K562 (cell line): Measurements from ENCODE around the gene UNC5C. TPM values are rescaled to one million over a fixed set of nuclear protein-coding genes. Genes with fewer than 3 reads are reported as not detected.

Source experiments
- ATAC-seq: fragments of 200-7000 bp; cut with Tn5 transposase; 3 replicates; pipeline ENCODE4 v1.9.1; 2020; ENCODE audit warnings: moderate library complexity
- BruUV-seq: library from RNA; stranded (reverse); fragments of 400-500 nt; replicated peaks from 2 replicates; lab custom pipeline; 2021; lab: Mats Ljungman, UMichigan
- CTCF ChIA-PET: fragments of 300-600 bp; formaldehyde crosslinking; extraction: SDS; loops from one replicate; lab custom pipeline; 2021; ENCODE audit warnings: low intra/inter-chr PET ratio; lab: Yijun Ruan, JAX
- POLR2A ChIA-PET: fragments of 300-600, 350-650 bp; sonication (Branson Sonifier 250); formaldehyde crosslinking; extraction: SDS; loops from one replicate; lab custom pipeline; 2021; ENCODE audit warnings: antibody characterized with exemption, inconsistent platforms; lab: Yijun Ruan, JAX
- DNase-seq, 4 experiments: peaks; one replicate each; pipeline versions ENCODE4 v3.0.0 to v3.0.0-alpha.2; 2011 to 2018; ENCODE audit warnings: low spot score in 3 of 4, mixed read lengths in 3 of 4; ENCODE audit errors: extremely low read depth in 1 of 4
- FAIRE-seq: peaks from 2 replicates; lab custom pipeline; 2011; peaks lifted over from hg19 to GRCh38; lab: Jason Lieb, UNC
- H2AFZ ChIP-seq: 2 replicates; pipeline ENCODE4 v1.6.0; 2011; ENCODE audit warnings: low read depth, low read length, control low read depth, inconsistent platforms
- H3K27ac ChIP-seq: fragments of 200-600 bp; 3 replicates; pipeline ENCODE4 v1.8.0; 2011; ENCODE audit warnings: low read depth, mild to moderate bottlenecking, control low read depth, inconsistent platforms, low read length, moderate library complexity, mixed read lengths; ENCODE audit errors: extremely low read depth
- H3K27me3 ChIP-seq, 2 experiments: fragments of 300-600 bp in 1 of 2; 2 replicates in 1 of 2; 3 replicates in 1 of 2; pipeline versions ENCODE4 v1.6.0 to v1.8.0; 2011; ENCODE audit warnings: inconsistent platforms in 2 of 2, low read length in 2 of 2, mild to moderate bottlenecking in 1 of 2, mixed read lengths in 1 of 2, moderate library complexity in 1 of 2; ENCODE audit not compliant: control insufficient read depth in 2 of 2, insufficient read depth in 2 of 2
- H3K36me3 ChIP-seq: fragments of 300-600 bp; 3 replicates; pipeline ENCODE4 v1.8.0; 2011; ENCODE audit warnings: mild to moderate bottlenecking, low read length, inconsistent platforms; ENCODE audit not compliant: control insufficient read depth, insufficient read depth
- H3K4me1 ChIP-seq, 2 experiments: fragments of 200-600 bp in 1 of 2; replicated peaks in 1 of 2; 2 replicates in 1 of 2; 3 replicates in 1 of 2; pipeline versions ENCODE4 v1.5.1 to v1.8.0; 2011; ENCODE audit warnings: inconsistent platforms in 2 of 2, low read length in 2 of 2, mild to moderate bottlenecking in 1 of 2, mixed read lengths in 1 of 2, moderate library complexity in 1 of 2; ENCODE audit not compliant: control insufficient read depth in 2 of 2, insufficient read depth in 2 of 2
- H3K4me2 ChIP-seq: 2 replicates; pipeline ENCODE4 v1.6.1; 2011; ENCODE audit warnings: low read length, control low read depth, inconsistent platforms, mixed read lengths; ENCODE audit not compliant: insufficient read depth
- H3K4me3 ChIP-seq: fragments of 200-600 bp; sonication (generic), shearing (Covaris generic); 2 replicates; pipeline ENCODE4 v1.5.1; 2016; ENCODE audit warnings: control low read depth, inconsistent platforms
- H3K79me2 ChIP-seq: fragments of 200-600 bp; 3 replicates; pipeline ENCODE4 v1.8.0; 2011; ENCODE audit warnings: low read length, inconsistent platforms; ENCODE audit not compliant: control insufficient read depth, insufficient read depth
- H3K9ac ChIP-seq, 2 experiments: 2 replicates each; pipeline versions ENCODE4 v1.6.0 to v1.6.1; 2011; ENCODE audit warnings: low read depth in 2 of 2, low read length in 2 of 2, control low read depth in 1 of 2, inconsistent platforms in 1 of 2, mild to moderate bottlenecking in 1 of 2, mixed read lengths in 1 of 2; ENCODE audit not compliant: insufficient read depth in 1 of 2
- H3K9me1 ChIP-seq: one replicate; pipeline ENCODE4 v1.6.0; 2011; ENCODE audit warnings: inconsistent platforms, mild to moderate bottlenecking, low read length, moderate library complexity; ENCODE audit not compliant: control insufficient read depth, insufficient read depth
- H3K9me3 ChIP-seq: replicated peaks from 2 replicates; pipeline ENCODE4 v1.5.1; 2011; ENCODE audit warnings: low read depth, low read length, inconsistent platforms; ENCODE audit not compliant: control insufficient read depth, insufficient read depth
- H4K20me1 ChIP-seq: replicated peaks from 2 replicates; pipeline ENCODE4 v1.6.1; 2011; ENCODE audit warnings: low read length, inconsistent platforms, mixed read lengths; ENCODE audit not compliant: control insufficient read depth, insufficient read depth
- CHD7 ChIP-seq: fragments of 200-600 bp; sonication (generic); IDR thresholded peaks from one replicate; pipeline ENCODE4 v1.6.1; 2012; ENCODE audit warnings: mild to moderate bottlenecking, low read depth, low read length, inconsistent platforms
- ESRRB ChIP-seq: fragments of 250-450 bp; sonication (Bioruptor Pico); IDR thresholded peaks from 2 replicates; pipeline ENCODE4 v1.5.0; 2020; ENCODE audit warnings: mild to moderate bottlenecking, moderate library complexity, borderline replicate concordance
- TEAD4 ChIP-seq, 2 experiments: sonication (generic) in 1 of 2; formaldehyde crosslinking in 1 of 2; IDR thresholded peaks; 2 replicates each; pipeline versions ENCODE4 v1.6.1 to v1.8.0; 2012 to 2022; ENCODE audit warnings: borderline replicate concordance in 1 of 2, inconsistent platforms in 1 of 2, low read length in 1 of 2, mild to moderate bottlenecking in 1 of 2, missing genetic modification reagents in 1 of 2
- ZNF347 ChIP-seq: fragments of 450-650 bp; formaldehyde crosslinking; IDR thresholded peaks from 2 replicates; pipeline ENCODE4 v1.4.0; 2020; ENCODE audit warnings: low read depth, mild to moderate bottlenecking, moderate library complexity
- WGBS: fragments of 100-300 bp; shearing (Covaris generic); methylation state at CpG from one replicate; pipeline ENCODE4 v1.1.6; 2016; ENCODE audit warnings: low coverage, mixed read lengths; ENCODE audit not compliant: insufficient coverage; ENCODE audit errors: missing lambda C conversion rate; 5-methylcytosine and 5-hydroxymethylcytosine counted together
- in situ Hi-C: fragments of 300-500 bp; cut with MboI; formaldehyde crosslinking; loops from 4 replicates; pipeline ENCODE4 v1.15.0; 2018; ENCODE audit warnings: inconsistent platforms, mixed read lengths
- intact Hi-C: fragments of 100-400 bp; cut with micrococcal nuclease; formaldehyde crosslinking; loops from 2 replicates; pipeline ENCODE4 v1.14.2; 2022
- polyA plus RNA-seq, 8 experiments: library from polyadenylated mRNA; depleted of rRNA in 4 of 8; stranded (reverse) in 5 of 8; unstranded in 3 of 8; fragments of >200 nt; fragmentation: Nextera tagmentation in 2 of 8; fragmentation: Illumina TruSeq in 1 of 8; extraction: Ambion mirVana in 2 of 8; extraction: Trizol in 1 of 8; gene quantifications; 2 replicates each; pipeline versions ENCODE4 v1.2.1 to v1.2.3, GENCODE V29; 2011 to 2014; ENCODE audit warnings: inconsistent platforms in 1 of 8, missing spikeins in 1 of 8
- total RNA-seq, 7 experiments: library from RNA; depleted of rRNA in 6 of 7; stranded (reverse); fragments of >200 nt in 6 of 7; fragmentation: Illumina TruSeq in 2 of 7; extraction: Trizol in 2 of 7; gene quantifications; 2 replicates each; pipeline versions ENCODE4 v1.2.1 to v1.2.3, GENCODE V29; 2011 to 2021; ENCODE audit warnings: low replicate concordance in 1 of 7
- TF ChIP-seq, protein P1 (sequence below): fragments of 450-650 bp; formaldehyde crosslinking; IDR thresholded peaks from 2 replicates; pipeline ENCODE4 v1.4.0; 2020; ENCODE audit warnings: mild to moderate bottlenecking, moderate library complexity

The UNC5C gene
- total and polyA plus RNA-seq, 9 of the 15 experiments (the other 6 are each of a cell fraction or from before 2014, with no cell fraction given): under 0.01 to 0.10 (median 0.03) TPM; not detected in 1

- POLR2A ChIA-PET: no interaction called here
- Histone ChIP-seq H3K9me3 (no peaks in the 10 kb centered on the region), H3K4me2 (no peak overlapping the region), H4K20me1 (no peaks in the 10 kb centered on the region), H3K9me1 (no peaks in the 10 kb centered on the region), H3K27ac (no peak overlapping the region), H2AFZ (no peak overlapping the region), H3K79me2 (no peaks in the 10 kb centered on the region), H3K4me3 (no peak overlapping the region), H3K36me3 (no peaks in the 10 kb centered on the region), H3K4me1 (no peaks in the 10 kb centered on the region), H3K9ac (no peak overlapping the region), H3K27me3 (no peaks in the 10 kb centered on the region)
- TF ChIP-seq, protein P1, sequence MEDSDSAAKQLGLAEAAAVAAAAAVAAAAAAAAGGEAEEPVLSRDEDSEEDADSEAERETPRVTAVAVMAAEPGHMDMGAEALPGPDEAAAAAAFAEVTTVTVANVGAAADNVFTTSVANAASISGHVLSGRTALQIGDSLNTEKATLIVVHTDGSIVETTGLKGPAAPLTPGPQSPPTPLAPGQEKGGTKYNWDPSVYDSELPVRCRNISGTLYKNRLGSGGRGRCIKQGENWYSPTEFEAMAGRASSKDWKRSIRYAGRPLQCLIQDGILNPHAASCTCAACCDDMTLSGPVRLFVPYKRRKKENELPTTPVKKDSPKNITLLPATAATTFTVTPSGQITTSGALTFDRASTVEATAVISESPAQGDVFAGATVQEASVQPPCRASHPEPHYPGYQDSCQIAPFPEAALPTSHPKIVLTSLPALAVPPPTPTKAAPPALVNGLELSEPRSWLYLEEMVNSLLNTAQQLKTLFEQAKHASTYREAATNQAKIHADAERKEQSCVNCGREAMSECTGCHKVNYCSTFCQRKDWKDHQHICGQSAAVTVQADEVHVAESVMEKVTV (CRISPR knock-in tag): no peak
- no peak for TF ChIP-seq TEAD4 (IDR thresholded peaks at IDR 0.05; ENCODE audit: low read length)
- TF ChIP-seq TEAD4 (CRISPR knock-in tag; IDR thresholded peaks at IDR 0.05; ENCODE audit: borderline replicate concordance): no peak
- no peak for TF ChIP-seq ZNF347
- no peak for TF ChIP-seq CHD7
- no peak for TF ChIP-seq ESRRB (CRISPR knock-in tag)
- intact Hi-C loops (no loop called here), in situ Hi-C loops (no loop called here)
- DNase-seq (no peak), FAIRE-seq (no peak), ATAC-seq (no peak)
- no TSS peak for BruUV-seq
- CTCF ChIA-PET: no interaction called here
- 0% methylated on average over 2 of the region's 2 CpGs for WGBS
Observed at GRCh38 chr4:95439071-95439470, 109.7 kb downstream of the UNC5C start.
